MM.1S (cell line): ENCODE data around the gene SCN10A.

ENCODE experiments used
- DNase-seq: peaks from one replicate; pipeline ENCODE4 v3.0.0-alpha.2; 2015
- H2AFZ ChIP-seq: fragments of 300-600 bp; sonication (generic); 2 replicates; pipeline ENCODE4 v1.6.0; 2016; ENCODE audit warnings: antibody characterized with exemption, low read length
- H3F3A ChIP-seq: fragments of 300-600 bp; sonication (generic); 2 replicates; pipeline ENCODE4 v1.6.1; 2016; ENCODE audit warnings: mild to moderate bottlenecking, antibody characterized with exemption, low read length, moderate library complexity, mixed read lengths; ENCODE audit not compliant: insufficient read depth
- H3K27ac ChIP-seq: fragments of 300-600 bp; sonication (generic); 2 replicates; pipeline ENCODE4 v1.5.1; 2016; ENCODE audit warnings: mild to moderate bottlenecking, low read length
- H3K27me3 ChIP-seq: fragments of 300-600 bp; sonication (generic); replicated peaks from 2 replicates; pipeline ENCODE4 v1.6.0; 2016; ENCODE audit warnings: low read length; ENCODE audit not compliant: insufficient read depth
- H3K36me3 ChIP-seq: fragments of 300-600 bp; sonication (generic); replicated peaks from 2 replicates; pipeline ENCODE4 v1.6.1; 2016; ENCODE audit warnings: mild to moderate bottlenecking, low read length, mixed read lengths; ENCODE audit not compliant: insufficient read depth
- H3K4me1 ChIP-seq: fragments of 300-600 bp; sonication (generic); 2 replicates; pipeline ENCODE4 v1.6.1; 2016; ENCODE audit warnings: low read length, mixed read lengths
- H3K4me2 ChIP-seq: fragments of 300-600 bp; sonication (generic); 2 replicates; pipeline ENCODE4 v1.6.0; 2016; ENCODE audit warnings: low read depth, low read length
- H3K4me3 ChIP-seq: fragments of 300-600 bp; sonication (generic); 2 replicates; pipeline ENCODE4 v1.5.1; 2016; ENCODE audit warnings: low read length, mixed read lengths
- H3K79me2 ChIP-seq: fragments of 300-600 bp; sonication (generic); 2 replicates; pipeline ENCODE4 v1.6.1; 2016; ENCODE audit warnings: mixed run types, low read length, mixed read lengths
- H3K9ac ChIP-seq: fragments of 300-600 bp; sonication (generic); 2 replicates; pipeline ENCODE4 v1.6.1; 2016; ENCODE audit warnings: low read length, mixed read lengths
- H3K9me2 ChIP-seq: fragments of 300-600 bp; sonication (generic); replicated peaks from 2 replicates; pipeline ENCODE4 v1.6.1; 2016; ENCODE audit warnings: mild to moderate bottlenecking, low read length, mixed read lengths; ENCODE audit not compliant: insufficient read depth
- H3K9me3 ChIP-seq: fragments of 300-600 bp; sonication (generic); replicated peaks from 2 replicates; pipeline ENCODE4 v1.6.1; 2016; ENCODE audit warnings: mild to moderate bottlenecking, low read length, mixed read lengths; ENCODE audit not compliant: insufficient read depth
- H4K20me1 ChIP-seq: fragments of 300-600 bp; sonication (generic); 2 replicates; pipeline ENCODE4 v1.6.1; 2016; ENCODE audit warnings: mild to moderate bottlenecking, low read length, moderate library complexity, mixed read lengths; ENCODE audit not compliant: insufficient read depth
- EZH2 ChIP-seq: fragments of 300-600 bp; sonication (generic); optimal IDR thresholded peaks from 2 replicates; pipeline ENCODE3; 2017; ENCODE audit warnings: low read depth, mild to moderate bottlenecking, antibody characterized with exemption, low read length, mixed read lengths
- EZH2phosphoT487 ChIP-seq: fragments of 300-600 bp; sonication (generic); IDR thresholded peaks from 2 replicates; pipeline ENCODE4 v1.6.1; 2018; ENCODE audit warnings: antibody characterized with exemption, low read length
- TF ChIP-seq, protein P1 (sequence below): fragments of 300-600 bp; sonication (generic); IDR thresholded peaks from 2 replicates; pipeline ENCODE4 v1.5.1; 2016; ENCODE audit warnings: antibody characterized with exemption, low read length, mixed read lengths

Gene SCN10A

DNA sequence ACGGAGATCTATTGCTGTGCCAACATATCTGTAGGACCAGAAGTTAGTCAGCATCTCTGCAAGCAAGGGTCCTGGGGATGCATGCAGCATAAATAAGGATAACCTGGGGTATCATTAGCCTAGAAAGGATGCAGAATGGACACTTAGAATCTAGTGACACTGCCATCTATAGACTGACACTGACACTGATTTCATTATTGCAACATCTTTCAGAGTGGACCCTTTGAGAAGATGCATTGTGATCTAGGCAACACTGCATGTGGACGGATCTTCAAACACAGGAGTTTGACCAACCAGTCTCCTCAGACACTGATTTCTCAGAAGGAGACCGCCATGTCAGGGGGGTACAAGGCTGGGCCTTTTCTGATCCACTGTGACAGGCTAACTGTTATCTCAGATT lies 52.4 kb downstream of the SCN10A start:
- H3K4me1 ChIP-seq = no peaks in the 10 kb centered on the region
- H3K9ac ChIP-seq = no peak overlapping the region
- H3K79me2 ChIP-seq = no peaks in the 10 kb centered on the region
- H3K9me3 ChIP-seq = no peaks in the 10 kb centered on the region
- no peak for TF ChIP-seq EZH2phosphoT487
- no peak for TF ChIP-seq EZH2
- TF ChIP-seq, protein P1, sequence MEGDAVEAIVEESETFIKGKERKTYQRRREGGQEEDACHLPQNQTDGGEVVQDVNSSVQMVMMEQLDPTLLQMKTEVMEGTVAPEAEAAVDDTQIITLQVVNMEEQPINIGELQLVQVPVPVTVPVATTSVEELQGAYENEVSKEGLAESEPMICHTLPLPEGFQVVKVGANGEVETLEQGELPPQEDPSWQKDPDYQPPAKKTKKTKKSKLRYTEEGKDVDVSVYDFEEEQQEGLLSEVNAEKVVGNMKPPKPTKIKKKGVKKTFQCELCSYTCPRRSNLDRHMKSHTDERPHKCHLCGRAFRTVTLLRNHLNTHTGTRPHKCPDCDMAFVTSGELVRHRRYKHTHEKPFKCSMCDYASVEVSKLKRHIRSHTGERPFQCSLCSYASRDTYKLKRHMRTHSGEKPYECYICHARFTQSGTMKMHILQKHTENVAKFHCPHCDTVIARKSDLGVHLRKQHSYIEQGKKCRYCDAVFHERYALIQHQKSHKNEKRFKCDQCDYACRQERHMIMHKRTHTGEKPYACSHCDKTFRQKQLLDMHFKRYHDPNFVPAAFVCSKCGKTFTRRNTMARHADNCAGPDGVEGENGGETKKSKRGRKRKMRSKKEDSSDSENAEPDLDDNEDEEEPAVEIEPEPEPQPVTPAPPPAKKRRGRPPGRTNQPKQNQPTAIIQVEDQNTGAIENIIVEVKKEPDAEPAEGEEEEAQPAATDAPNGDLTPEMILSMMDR = no peak
- no peak overlapping the region for H3K27ac ChIP-seq
- no peak overlapping the region for H2AFZ ChIP-seq
- no peaks in the 10 kb centered on the region for H4K20me1 ChIP-seq
- H3K4me2 ChIP-seq = no peak overlapping the region
- H3K36me3 ChIP-seq = no peaks in the 10 kb centered on the region
- no peaks in the 10 kb centered on the region for H3K9me2 ChIP-seq
- DNase-seq = no peak
- no peaks in the 10 kb centered on the region for H3K27me3 ChIP-seq
- no peak overlapping the region for H3K4me3 ChIP-seq
- no peaks in the 10 kb centered on the region for H3F3A ChIP-seq

DNA sequence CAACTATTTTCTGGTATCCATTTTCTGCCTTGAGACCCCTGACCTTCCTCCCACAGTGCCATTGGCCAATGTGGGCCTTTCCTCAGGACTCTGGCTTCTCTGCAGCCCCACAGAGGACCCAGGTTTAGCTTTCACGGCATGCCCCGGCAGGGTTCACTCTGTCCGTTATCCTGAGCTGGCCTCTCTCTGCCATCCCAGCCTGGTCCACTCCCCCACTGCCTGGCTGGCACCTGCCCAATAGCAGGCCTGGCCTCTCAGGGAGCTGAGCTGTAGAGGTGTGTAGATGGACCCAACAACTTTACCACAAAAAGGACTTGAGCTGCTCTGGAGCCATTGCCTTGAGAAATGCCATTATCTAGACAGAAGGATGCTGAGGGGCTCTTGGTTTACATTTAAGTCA lies 57.5 kb downstream of the SCN10A start:
- no peak for TF ChIP-seq EZH2phosphoT487
- TF ChIP-seq, protein P1 = no peak
- no peak for TF ChIP-seq EZH2
- no peaks in the 10 kb centered on the region for H3K4me1 ChIP-seq
- no peak for DNase-seq
- H3K36me3 ChIP-seq = no peaks in the 10 kb centered on the region
- H3K4me3 ChIP-seq = no peak overlapping the region
- H3K9me2 ChIP-seq = no peaks in the 10 kb centered on the region
- no peak overlapping the region for H3K27ac ChIP-seq
- H3K27me3 ChIP-seq = no peaks in the 10 kb centered on the region
- no peak overlapping the region for H3K4me2 ChIP-seq
- no peaks in the 10 kb centered on the region for H3K79me2 ChIP-seq
- no peaks in the 10 kb centered on the region for H3F3A ChIP-seq
- H3K9me3 ChIP-seq = no peaks in the 10 kb centered on the region
- H2AFZ ChIP-seq = no peak overlapping the region
- H3K9ac ChIP-seq = no peak overlapping the region
- H4K20me1 ChIP-seq = no peaks in the 10 kb centered on the region

DNA sequence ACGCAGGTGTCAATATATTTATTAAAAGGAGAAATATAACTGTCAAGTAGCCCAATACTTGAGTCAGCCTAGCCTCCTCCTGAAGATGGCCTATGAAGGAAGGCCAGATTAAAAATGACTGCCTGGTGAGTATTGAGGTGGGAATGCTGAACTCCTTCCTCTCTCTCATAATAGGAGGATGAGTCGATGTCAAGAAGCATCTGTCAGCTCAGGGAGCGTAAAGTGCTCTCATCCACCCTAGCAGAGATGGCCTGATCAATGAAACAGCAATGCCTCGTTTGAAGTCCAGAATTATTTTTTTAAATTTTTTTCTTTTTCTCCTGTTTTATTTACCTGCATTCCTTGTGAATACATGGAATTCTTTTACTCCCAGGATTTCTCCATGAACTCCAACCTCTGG lies 58.3 kb downstream of the SCN10A start:
- TF ChIP-seq, protein P1 = no peak
- no peak overlapping the region for H3K4me3 ChIP-seq
- H3K9ac ChIP-seq = no peak overlapping the region
- no peak overlapping the region for H3K27ac ChIP-seq
- H2AFZ ChIP-seq = no peak overlapping the region
- no peak overlapping the region for H3K4me2 ChIP-seq
- no peaks in the 10 kb centered on the region for H3K27me3 ChIP-seq
- H3K9me3 ChIP-seq = no peaks in the 10 kb centered on the region
- H3K4me1 ChIP-seq = no peaks in the 10 kb centered on the region
- no peaks in the 10 kb centered on the region for H3F3A ChIP-seq
- H3K9me2 ChIP-seq = no peaks in the 10 kb centered on the region
- H3K36me3 ChIP-seq = no peaks in the 10 kb centered on the region
- no peak for DNase-seq
- no peaks in the 10 kb centered on the region for H4K20me1 ChIP-seq
- H3K79me2 ChIP-seq = no peaks in the 10 kb centered on the region

DNA sequence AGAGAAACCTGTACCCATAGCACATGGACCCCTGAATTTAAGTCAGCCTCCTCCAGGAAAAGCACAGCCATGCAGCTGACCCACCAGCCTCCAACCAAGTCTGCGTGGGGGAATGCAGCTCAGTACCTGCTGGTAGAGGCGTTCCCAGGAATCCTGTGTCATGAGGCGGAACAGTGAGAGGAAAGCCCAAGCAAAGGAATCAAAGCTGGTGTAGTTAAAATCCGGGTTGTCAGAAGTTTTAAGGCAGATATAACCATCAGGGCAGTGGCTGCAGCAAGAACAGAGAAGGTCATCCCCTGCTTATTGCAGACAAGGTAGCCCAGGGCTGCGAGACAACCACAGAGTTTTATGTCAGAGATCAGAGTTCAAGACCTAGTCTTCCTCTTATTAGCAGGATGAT lies 59.1 kb downstream of the SCN10A start:
- no peaks in the 10 kb centered on the region for H4K20me1 ChIP-seq
- DNase-seq = no peak
- no peaks in the 10 kb centered on the region for H3K36me3 ChIP-seq
- no peak overlapping the region for H3K4me3 ChIP-seq
- no peaks in the 10 kb centered on the region for H3K9me2 ChIP-seq
- H2AFZ ChIP-seq = no peak overlapping the region
- no peaks in the 10 kb centered on the region for H3K4me1 ChIP-seq
- H3K9ac ChIP-seq = no peak overlapping the region
- no peaks in the 10 kb centered on the region for H3F3A ChIP-seq
- H3K79me2 ChIP-seq = no peaks in the 10 kb centered on the region
- H3K9me3 ChIP-seq = no peaks in the 10 kb centered on the region
- no peak for TF ChIP-seq EZH2
- no peak for TF ChIP-seq EZH2phosphoT487
- no peak overlapping the region for H3K27ac ChIP-seq
- H3K4me2 ChIP-seq = no peak overlapping the region
- no peaks in the 10 kb centered on the region for H3K27me3 ChIP-seq
